GM12864 (cell line): ENCODE data around the gene HHIP.

ENCODE experiments used
- DNase-seq: peaks from one replicate; pipeline ENCODE4 v3.0.0-alpha.2; 2011; ENCODE audit warnings: low read depth
- H3K4me3 ChIP-seq: 2 replicates; pipeline ENCODE4 v1.5.1; 2011; ENCODE audit warnings: mild to moderate bottlenecking, low read depth, low read length, control low read depth
- CTCF ChIP-seq: IDR thresholded peaks from 2 replicates; pipeline ENCODE4 v1.5.1; 2011; ENCODE audit warnings: low read depth, mild to moderate bottlenecking, moderate library complexity, low read length, control low read depth, inconsistent platforms; ENCODE audit errors: missing control alignments

Gene HHIP

GRCh38 chr4:144656850-144657249, 10.9 kb downstream of the HHIP start:
- no peak for TF ChIP-seq CTCF
- DNase-seq, result no peak
- H3K4me3 ChIP-seq, result no peak overlapping the region

- no peak overlapping the region for H3K4me3 ChIP-seq
- no peak for DNase-seq
- TF ChIP-seq CTCF, result no peak
These were observed 12.1 kb downstream of the HHIP start for GRCh38 chr4:144658015-144658567.

GRCh38 chr4:144658903-144659302, 12.9 kb downstream of the HHIP start:
- TF ChIP-seq CTCF, result no peak
- H3K4me3 ChIP-seq, result no peak overlapping the region
- no peak for DNase-seq

GRCh38 chr4:144659447-144659846, 13.5 kb downstream of the HHIP start:
- no peak for TF ChIP-seq CTCF
- no peak for DNase-seq
- H3K4me3 ChIP-seq, result no peak overlapping the region

GRCh38 chr4:144663834-144664475, 18.0 kb downstream of the HHIP start:
- TF ChIP-seq CTCF, result no peak
- no peak overlapping the region for H3K4me3 ChIP-seq
- DNase-seq, result no peak

- no peak for TF ChIP-seq CTCF
- DNase-seq, result no peak
- no peak overlapping the region for H3K4me3 ChIP-seq
These were observed 20.7 kb downstream of the HHIP start for GRCh38 chr4:144666539-144667175.
